HepG2 (cell line): ENCODE measurements around the gene CABLES1. TPM values are rescaled to one million over a fixed set of nuclear protein-coding genes. Genes with fewer than 3 reads are reported as not detected.

Experiments
- ATAD3A ChIP-seq: sonication (generic); formaldehyde crosslinking; IDR thresholded peaks from 2 replicates; pipeline ENCODE4 v1.4.0; 2020; ENCODE audit warnings: missing genetic modification reagents
- FOXC1 ChIP-seq: sonication (generic); formaldehyde crosslinking; IDR thresholded peaks from 2 replicates; pipeline ENCODE4 v1.8.0; 2022; ENCODE audit warnings: mild to moderate bottlenecking, missing genetic modification reagents, borderline replicate concordance
- LCORL ChIP-seq, 2 experiments: fragments of 450-650 bp in 1 of 2; sonication (generic) in 1 of 2; formaldehyde crosslinking in 1 of 2; IDR thresholded peaks; 2 replicates each; pipeline versions ENCODE4 v1.5.0 to v1.6.1; 2017 to 2020; ENCODE audit warnings: antibody characterized with exemption in 1 of 2, missing genetic modification reagents in 1 of 2
- MED13 ChIP-seq: sonication (generic); formaldehyde crosslinking; IDR thresholded peaks from 2 replicates; pipeline ENCODE4 v1.5.0; 2020; ENCODE audit warnings: missing genetic modification reagents
- PATZ1 ChIP-seq: sonication (generic); formaldehyde crosslinking; IDR thresholded peaks from 2 replicates; pipeline ENCODE4 v1.4.0; 2020; ENCODE audit warnings: missing genetic modification reagents
- TRIM22 ChIP-seq: fragments of 450-650 bp; IDR thresholded peaks from 2 replicates; pipeline ENCODE4 v1.6.1; 2017
- ZMYM4 ChIP-seq: sonication (generic); formaldehyde crosslinking; IDR thresholded peaks from 2 replicates; pipeline ENCODE4 v1.8.1; 2023; ENCODE audit warnings: mild to moderate bottlenecking, missing genetic modification reagents
- ZNF280B ChIP-seq: sonication (generic); formaldehyde crosslinking; IDR thresholded peaks from 2 replicates; pipeline ENCODE4 v1.5.0; 2020; ENCODE audit warnings: missing genetic modification reagents, mild to moderate bottlenecking, borderline replicate concordance
- ZNF33B ChIP-seq: sonication (generic); formaldehyde crosslinking; IDR thresholded peaks from 2 replicates; pipeline ENCODE4 v1.5.1; 2020; ENCODE audit warnings: mild to moderate bottlenecking, missing genetic modification reagents
- ZNF431 ChIP-seq: sonication (generic); formaldehyde crosslinking; IDR thresholded peaks from 2 replicates; pipeline ENCODE4 v1.9.0; 2022; ENCODE audit warnings: missing genetic modification reagents, low read depth, mild to moderate bottlenecking, borderline replicate concordance
- ZNF646 ChIP-seq: sonication (generic); formaldehyde crosslinking; IDR thresholded peaks from 2 replicates; pipeline ENCODE4 v1.9.0; 2021; ENCODE audit warnings: mild to moderate bottlenecking, missing genetic modification reagents
- ZNF704 ChIP-seq: sonication (generic); formaldehyde crosslinking; IDR thresholded peaks from 2 replicates; pipeline ENCODE4 v1.8.1; 2023; ENCODE audit warnings: mild to moderate bottlenecking, inconsistent platforms, moderate library complexity, missing genetic modification reagents, borderline replicate concordance
- ZSCAN21 ChIP-seq: sonication (generic); formaldehyde crosslinking; IDR thresholded peaks from 2 replicates; pipeline ENCODE4 v1.8.0; 2022; ENCODE audit warnings: mild to moderate bottlenecking, missing genetic modification reagents, moderate library complexity, borderline replicate concordance
- polyA plus RNA-seq, 8 experiments: library from polyadenylated mRNA; depleted of rRNA in 3 of 8; stranded (reverse) in 7 of 8; unstranded in 1 of 8; fragments of >200 nt; fragmentation: Illumina TruSeq in 4 of 8; extraction: Trizol in 4 of 8; gene quantifications; 2 replicates each; pipeline versions ENCODE4 v1.2.1 to v1.2.3, GENCODE V29; 2011 to 2016; ENCODE audit warnings: low read depth in 4 of 8, missing spikeins in 1 of 8, mixed read lengths in 1 of 8; ENCODE audit not compliant: insufficient read depth in 1 of 8
- total RNA-seq, 5 experiments: library from RNA; depleted of rRNA; stranded (reverse); fragments of >200 nt; fragmentation: Illumina TruSeq; extraction: Trizol; gene quantifications; 2 replicates each; pipeline ENCODE4 v1.2.3, GENCODE V29; 2016; ENCODE audit warnings: low read depth in 1 of 5

CABLES1 gene
- total and polyA plus RNA-seq, 2 of the 13 experiments (the other 11 are each of a cell fraction or from before 2014, with no cell fraction given): 14.7 to 25.8 TPM

- TF ChIP-seq TRIM22 (no peak), LCORL (IDR thresholded peaks at IDR 0.05) (no peak), LCORL (CRISPR knock-in tag; IDR thresholded peaks at IDR 0.05) (no peak), PATZ1 (CRISPR knock-in tag) (peak; percentile 55; the same call in 1 of the 2 replicates), ZNF280B (CRISPR knock-in tag) (peak; percentile 75), ZNF33B (peak; percentile 85; the same call in 1 of the 2 replicates), ZNF646 (CRISPR knock-in tag) (no peak), FOXC1 (CRISPR knock-in tag) (peak; percentile 71; the same call in 1 of the 2 replicates), ZNF704 (CRISPR knock-in tag) (no peak; the same call in 1 of the 2 replicates), ZNF431 (CRISPR knock-in tag) (0 out of 2 replicates have a peak, but pooled peaks have one; percentile 55), MED13 (CRISPR knock-in tag) (no peak), ZMYM4 (CRISPR knock-in tag) (peak; percentile 55), ATAD3A (CRISPR knock-in tag) (no peak), ZSCAN21 (CRISPR knock-in tag) (peak; percentile 84)
These were observed at the start of gene CABLES1 (continued) for GRCh38 chr18:23134780-23135549.
